Activated naive CD8-positive, alpha-beta T cell treated with anti-CD3 and anti-CD28 coated beads, Interleukin-2, amount 10 ng/mL, durations not matched to agents 7 days and 5 days (primary cell): ENCODE data around the gene CACNG4. TPM values are rescaled to one million over a fixed set of nuclear protein-coding genes. Genes with fewer than 3 reads are reported as not detected.

ENCODE experiments used
- ATAC-seq: fragments of 150-1000 bp; cut with Tn5 transposase; one replicate; pipeline ENCODE4 v1.10.0; 2021; ENCODE audit warnings: low read depth, moderate library complexity
- POLR2A ChIA-PET: fragments of 350-600 bp; sonication (Branson Sonifier 250); formaldehyde crosslinking; loops from one replicate; lab custom pipeline; 2021; ENCODE audit warnings: antibody characterized with exemption; lab: Charles Lee
- DNase-seq: peaks from one replicate; pipeline ENCODE4 v3.0.0; 2021
- H3K27ac Mint-ChIP-seq: one replicate; pipeline ENCODE4 v1.8.0; 2022; ENCODE audit warnings: mild to moderate bottlenecking, mixed read lengths
- H3K27me3 Mint-ChIP-seq: one replicate; pipeline ENCODE4 v1.8.0; 2022; ENCODE audit warnings: mild to moderate bottlenecking, moderate library complexity, mixed read lengths
- H3K36me3 Mint-ChIP-seq: one replicate; pipeline ENCODE4 v1.8.0; 2021; ENCODE audit warnings: mild to moderate bottlenecking, mixed read lengths
- H3K4me1 Mint-ChIP-seq: one replicate; pipeline ENCODE4 v1.8.0; 2021; ENCODE audit warnings: mixed read lengths
- H3K4me3 Mint-ChIP-seq: one replicate; pipeline ENCODE4 v1.8.0; 2022; ENCODE audit warnings: mild to moderate bottlenecking, moderate library complexity, mixed read lengths
- H3K9me3 Mint-ChIP-seq: one replicate; pipeline ENCODE4 v1.8.0; 2021; ENCODE audit warnings: mixed read lengths
- total RNA-seq, 2 experiments: library from RNA; stranded (reverse); gene quantifications; one replicate each; pipeline ENCODE4 v1.2.3, GENCODE V29; 2021

CACNG4 gene
- total RNA-seq, 2 experiments from 2014 or later, result not detected

DNA sequence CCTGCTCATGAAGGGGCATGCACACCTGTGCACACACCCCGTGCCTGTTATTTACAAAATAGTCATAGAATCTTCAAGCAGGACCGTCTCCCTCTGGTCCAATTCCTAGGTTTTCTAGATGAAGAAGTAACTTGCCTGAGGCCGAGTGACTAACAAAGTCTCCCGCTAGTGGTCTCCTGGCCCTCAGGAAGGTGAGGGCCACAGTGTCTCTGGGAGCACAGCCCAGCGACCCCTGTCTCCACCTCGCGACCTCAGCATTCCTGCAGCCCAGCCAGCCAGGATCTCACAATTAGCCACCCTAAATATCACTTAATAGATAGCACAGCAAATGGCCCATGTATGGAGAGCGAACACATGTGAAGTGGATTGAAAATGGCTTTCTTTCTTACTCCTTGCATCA is 49.4 kb downstream of the CACNG4 start:
- ATAC-seq, result no peak
- H3K9me3 Mint-ChIP-seq, result no peaks in the 10 kb centered on the region

DNA sequence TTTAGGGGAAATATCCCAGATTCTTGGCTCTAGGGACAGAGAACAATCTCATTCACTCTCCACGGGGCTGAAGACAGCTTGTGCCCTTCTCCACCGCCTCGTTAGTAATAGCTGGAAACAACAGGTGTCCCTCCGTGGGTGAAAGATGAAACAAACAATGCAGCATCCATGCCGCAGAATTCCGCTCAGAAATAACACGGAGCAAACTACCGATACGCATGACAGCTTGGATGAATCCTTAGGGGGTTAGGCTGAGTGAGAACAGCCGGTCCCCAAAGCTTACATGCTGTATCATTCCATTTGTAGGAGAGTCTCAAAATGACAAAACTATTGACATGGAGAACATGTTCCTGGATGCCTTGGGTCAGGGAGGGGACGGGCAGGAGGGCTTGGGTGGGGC is 50.5 kb downstream of the CACNG4 start:
- peaks cover 3% of the 10 kb centered on the region for H3K27me3 Mint-ChIP-seq
- ATAC-seq (no peak), DNase-seq (no peak)
- H3K4me1 Mint-ChIP-seq, result no peaks in the 10 kb centered on the region
- H3K27ac Mint-ChIP-seq, result no peak overlapping the region
- no peak overlapping the region for H3K4me3 Mint-ChIP-seq
- H3K9me3 Mint-ChIP-seq, result no peaks in the 10 kb centered on the region
- H3K36me3 Mint-ChIP-seq, result no peaks in the 10 kb centered on the region
- POLR2A ChIA-PET, result interaction anchor here (0.7 kb wide), 1 partner anchor 17 kb away, joined by 3 read pairs; no protein-coding TSS in a partner anchor

More for the DNA sequence above, 49.4 kb downstream of the CACNG4 start:
- H3K36me3 Mint-ChIP-seq, result no peaks in the 10 kb centered on the region
- H3K27me3 Mint-ChIP-seq, result peaks cover 3% of the 10 kb centered on the region
- no peak overlapping the region for H3K4me3 Mint-ChIP-seq
- POLR2A ChIA-PET, result no interaction called here
- H3K27ac Mint-ChIP-seq, result no peak overlapping the region
- no peak for DNase-seq
- no peaks in the 10 kb centered on the region for H3K4me1 Mint-ChIP-seq

DNA sequence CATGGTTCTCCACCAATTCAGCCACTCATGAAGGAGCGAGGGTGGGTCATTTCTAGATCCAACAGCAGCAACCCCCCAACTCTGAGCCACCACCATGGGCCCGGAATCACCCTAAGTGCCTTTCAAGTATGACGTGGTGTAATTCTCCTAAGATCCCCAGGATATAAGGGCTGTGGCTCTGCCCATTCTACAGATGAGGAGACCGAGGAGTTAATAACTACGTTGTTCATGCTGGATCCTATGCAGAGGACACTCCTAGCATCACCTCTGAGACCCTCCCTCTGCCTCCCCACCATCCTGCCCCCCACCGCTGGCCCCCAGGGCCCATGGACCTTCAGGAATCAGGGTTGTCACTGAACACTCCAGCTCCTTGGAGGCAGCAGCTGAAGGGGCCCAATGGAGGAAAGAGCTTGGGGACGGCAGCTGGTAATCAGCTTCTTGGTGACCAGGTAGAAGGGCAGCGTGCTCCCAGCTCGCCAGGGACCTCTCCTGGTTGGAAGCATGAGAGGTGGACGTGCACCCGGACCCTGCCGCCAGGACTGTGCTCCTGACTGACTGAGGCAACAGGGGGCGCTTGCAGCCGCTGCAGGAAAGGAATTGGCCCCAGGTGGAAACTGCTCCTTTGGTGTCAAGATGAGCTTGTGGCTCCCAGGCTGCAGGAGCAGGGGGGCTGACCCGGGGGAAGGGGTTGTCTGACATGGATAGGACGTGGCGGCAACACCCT is 51.7 kb downstream of the CACNG4 start:
- peaks cover 2% of the 10 kb centered on the region for H3K27me3 Mint-ChIP-seq
- DNase-seq, result no peak
- H3K27ac Mint-ChIP-seq, result no peak overlapping the region
- POLR2A ChIA-PET, result no interaction called here
- no peaks in the 10 kb centered on the region for H3K9me3 Mint-ChIP-seq
- no peak for ATAC-seq
- H3K4me3 Mint-ChIP-seq, result no peak overlapping the region
- no peaks in the 10 kb centered on the region for H3K4me1 Mint-ChIP-seq
- H3K36me3 Mint-ChIP-seq, result no peaks in the 10 kb centered on the region

DNA sequence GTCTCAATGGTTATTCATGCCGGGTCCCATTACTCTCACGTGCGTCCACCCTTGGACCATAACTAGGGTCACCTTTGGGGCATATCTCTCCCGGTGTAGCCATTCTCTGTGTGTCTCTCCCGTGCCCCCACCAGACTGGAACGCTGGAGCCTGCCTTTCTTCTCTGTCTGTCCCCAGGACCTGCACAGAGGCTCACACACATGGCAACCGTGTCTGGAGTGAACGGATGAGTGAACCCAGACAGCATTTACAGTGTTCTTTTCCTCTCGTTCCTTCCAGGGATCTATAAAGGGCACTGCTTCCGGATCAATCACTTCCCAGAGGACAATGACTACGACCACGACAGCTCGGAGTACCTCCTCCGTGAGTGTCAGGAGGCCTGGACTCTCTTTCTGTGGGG is 53.4 kb downstream of the CACNG4 start:
- POLR2A ChIA-PET, result no interaction called here
- Mint-ChIP-seq H3K36me3 (no peaks in the 10 kb centered on the region), H3K27me3 (peaks cover 2% of the 10 kb centered on the region), H3K27ac (no peak overlapping the region), H3K4me1 (no peaks in the 10 kb centered on the region), H3K9me3 (no peaks in the 10 kb centered on the region), H3K4me3 (no peak overlapping the region)
- ATAC-seq (no peak), DNase-seq (no peak)

DNA sequence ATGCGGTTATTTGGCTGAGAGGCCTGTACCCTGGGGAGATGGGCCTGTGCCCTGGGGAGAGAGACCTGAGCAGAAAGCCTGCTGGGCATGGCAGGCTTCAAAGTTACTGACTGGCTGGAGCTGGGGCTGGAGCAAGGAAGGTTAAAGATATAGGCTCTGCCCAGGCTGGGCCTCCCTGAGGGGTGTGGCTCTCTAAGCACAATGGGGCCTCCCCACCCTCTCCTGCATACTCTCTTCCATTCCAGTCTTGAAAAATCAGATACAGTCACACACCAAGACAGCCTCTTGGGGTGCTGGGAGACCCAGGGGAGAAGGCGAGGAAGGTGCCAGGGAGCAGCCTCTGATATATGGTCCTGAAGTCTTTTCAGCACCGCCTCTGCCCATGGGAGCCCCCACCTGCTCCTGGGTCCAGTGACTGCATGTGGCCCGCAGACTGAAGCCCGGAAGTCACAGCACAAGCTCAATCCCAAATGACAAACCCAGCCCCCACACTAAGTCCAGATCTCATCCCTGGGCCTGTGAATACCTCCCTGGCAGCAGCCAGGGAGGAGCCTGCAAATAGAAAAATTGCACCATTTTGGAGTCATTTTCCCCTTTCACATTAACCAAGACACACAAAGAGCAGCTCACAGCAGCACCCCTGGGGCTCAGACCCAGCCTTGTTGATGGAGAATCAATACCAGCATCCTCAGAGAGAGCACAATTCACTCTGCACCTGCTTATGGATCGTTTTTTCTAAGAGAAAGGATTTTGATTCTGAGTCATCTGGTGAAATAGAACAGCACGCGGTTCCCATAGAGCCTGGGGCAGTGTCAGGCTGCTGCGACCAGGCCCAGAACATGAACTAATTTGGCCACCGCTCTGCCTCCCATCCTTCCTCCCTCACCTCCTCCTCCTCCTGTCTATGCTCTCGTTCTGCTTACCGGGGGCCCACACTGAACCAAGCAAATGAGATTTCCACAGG is 54.2 kb downstream of the CACNG4 start:
- Mint-ChIP-seq H3K27me3 (peaks cover 2% of the 10 kb centered on the region), H3K4me1 (no peaks in the 10 kb centered on the region), H3K9me3 (no peaks in the 10 kb centered on the region), H3K4me3 (no peak overlapping the region), H3K36me3 (no peaks in the 10 kb centered on the region), H3K27ac (no peak overlapping the region)
- DNase-seq (no peak), ATAC-seq (no peak)
- POLR2A ChIA-PET, result no interaction called here

DNA sequence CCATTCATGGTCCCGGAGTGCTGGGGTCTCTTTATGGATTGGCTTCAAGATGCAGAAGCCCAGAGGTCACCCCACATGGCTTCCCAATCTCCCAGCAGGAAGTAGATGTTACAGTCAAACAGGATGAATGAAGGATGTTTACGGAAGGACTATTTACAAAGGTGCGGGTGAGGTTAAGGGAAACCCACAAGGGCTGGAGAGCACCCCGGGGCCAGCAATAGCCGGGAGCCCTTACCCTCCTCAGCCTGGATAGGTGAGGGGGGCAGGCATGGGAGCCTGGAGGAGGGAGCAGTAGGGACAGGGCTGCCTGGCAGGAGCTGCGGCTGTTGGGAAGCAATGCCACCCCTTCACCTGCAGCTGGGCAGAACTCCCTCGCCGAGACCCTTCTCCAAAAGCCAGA is 55.3 kb downstream of the CACNG4 start:
- H3K27me3 Mint-ChIP-seq, result peaks cover 2% of the 10 kb centered on the region
- DNase-seq (no peak), ATAC-seq (no peak)
- no peaks in the 10 kb centered on the region for H3K36me3 Mint-ChIP-seq
- H3K4me1 Mint-ChIP-seq, result no peaks in the 10 kb centered on the region
- no peak overlapping the region for H3K27ac Mint-ChIP-seq
- POLR2A ChIA-PET, result no interaction called here
- no peaks in the 10 kb centered on the region for H3K9me3 Mint-ChIP-seq
- H3K4me3 Mint-ChIP-seq, result no peak overlapping the region

DNA sequence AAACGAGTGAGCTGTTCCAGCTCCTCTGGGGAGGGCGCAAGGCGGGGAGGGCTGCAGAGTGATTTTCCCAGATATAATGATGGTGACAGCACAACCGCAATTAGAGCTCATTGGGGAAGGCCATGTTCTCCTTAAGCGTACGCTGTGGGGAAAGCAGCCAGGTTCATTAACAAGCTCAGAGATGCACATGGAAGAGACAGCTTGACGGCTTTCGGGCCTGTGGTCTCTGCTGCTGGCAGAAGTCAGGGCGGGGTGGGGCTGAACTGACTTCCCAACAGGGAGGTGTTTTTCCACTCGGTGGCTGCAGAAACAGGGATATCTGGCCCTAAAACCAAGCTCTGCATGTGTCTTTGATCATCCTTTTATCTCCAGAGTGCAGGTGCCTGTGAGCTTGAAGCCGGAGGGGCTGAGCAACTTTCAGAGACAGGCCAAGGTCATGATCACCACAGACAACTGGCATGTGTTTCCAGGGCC is 55.8 kb downstream of the CACNG4 start:
- no peak overlapping the region for H3K27ac Mint-ChIP-seq
- POLR2A ChIA-PET, result no interaction called here
- H3K36me3 Mint-ChIP-seq, result no peaks in the 10 kb centered on the region
- H3K4me3 Mint-ChIP-seq, result no peak overlapping the region
- H3K27me3 Mint-ChIP-seq, result no peaks in the 10 kb centered on the region
- DNase-seq (no peak), ATAC-seq (no peak)
- H3K4me1 Mint-ChIP-seq, result no peaks in the 10 kb centered on the region
- no peaks in the 10 kb centered on the region for H3K9me3 Mint-ChIP-seq

DNA sequence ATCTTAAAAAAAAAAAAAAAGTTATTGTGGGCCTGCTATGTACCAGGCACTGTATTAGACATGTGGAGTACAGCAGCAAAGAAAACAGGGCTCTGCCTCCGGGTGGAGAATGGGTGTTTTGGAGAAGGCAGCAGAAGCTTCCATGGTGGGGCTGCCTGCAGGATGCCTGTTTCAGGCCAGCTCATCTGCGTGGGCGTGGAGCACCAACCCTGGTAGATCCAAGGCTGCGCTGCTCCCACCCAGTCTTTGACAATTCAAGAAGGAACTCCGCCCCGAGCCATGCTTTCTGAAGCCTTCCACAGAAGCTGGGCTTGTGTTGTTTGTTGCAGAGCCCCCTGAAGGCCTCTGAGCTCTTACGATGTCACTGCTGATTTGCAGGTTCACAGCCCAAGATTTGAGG is 56.7 kb downstream of the CACNG4 start:
- POLR2A ChIA-PET, result no interaction called here
- DNase-seq (no peak), ATAC-seq (no peak)
- H3K27me3 Mint-ChIP-seq, result no peaks in the 10 kb centered on the region
- H3K4me1 Mint-ChIP-seq, result no peaks in the 10 kb centered on the region
- no peaks in the 10 kb centered on the region for H3K9me3 Mint-ChIP-seq
- H3K36me3 Mint-ChIP-seq, result no peaks in the 10 kb centered on the region
- H3K4me3 Mint-ChIP-seq, result no peak overlapping the region
- H3K27ac Mint-ChIP-seq, result no peak overlapping the region

DNA sequence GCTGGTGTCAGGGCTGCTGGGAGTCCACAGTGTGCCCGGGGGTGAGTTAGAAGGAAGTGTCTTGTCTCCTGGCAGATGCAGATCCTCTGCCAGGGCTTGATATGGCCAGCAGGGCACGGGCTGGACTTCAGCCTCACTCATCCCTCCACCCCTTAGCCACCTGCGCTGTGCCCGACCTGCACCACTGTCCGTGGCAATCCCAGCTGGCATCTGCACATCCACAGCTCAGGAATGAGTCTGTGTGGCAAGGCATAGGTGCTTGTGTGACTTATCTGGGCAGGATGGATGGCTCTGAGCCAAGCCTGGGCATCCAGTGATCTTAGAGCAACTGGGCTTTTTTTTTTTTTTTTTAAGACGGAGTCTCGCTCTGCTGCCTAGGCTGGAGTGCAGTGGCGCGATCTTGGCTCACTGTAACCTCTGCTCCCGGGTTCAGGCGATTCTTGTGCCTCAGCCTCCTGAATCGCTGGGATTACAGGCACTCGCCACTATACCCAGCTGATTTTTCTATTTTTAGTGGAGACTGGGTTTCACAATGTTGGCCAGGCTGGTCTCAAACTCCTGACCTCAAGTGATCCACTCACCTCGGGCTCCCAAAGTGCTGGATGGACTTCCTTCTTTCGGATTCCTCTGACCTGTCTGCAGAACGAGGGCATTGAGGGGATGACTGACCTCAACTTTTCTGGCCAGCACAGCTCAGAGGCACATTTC is 57.4 kb downstream of the CACNG4 start:
- no peak overlapping the region for H3K4me3 Mint-ChIP-seq
- POLR2A ChIA-PET, result no interaction called here
- no peaks in the 10 kb centered on the region for H3K27me3 Mint-ChIP-seq
- H3K9me3 Mint-ChIP-seq, result no peaks in the 10 kb centered on the region
- ATAC-seq (no peak), DNase-seq (no peak)
- no peaks in the 10 kb centered on the region for H3K4me1 Mint-ChIP-seq
- H3K36me3 Mint-ChIP-seq, result no peaks in the 10 kb centered on the region
- H3K27ac Mint-ChIP-seq, result no peak overlapping the region

DNA sequence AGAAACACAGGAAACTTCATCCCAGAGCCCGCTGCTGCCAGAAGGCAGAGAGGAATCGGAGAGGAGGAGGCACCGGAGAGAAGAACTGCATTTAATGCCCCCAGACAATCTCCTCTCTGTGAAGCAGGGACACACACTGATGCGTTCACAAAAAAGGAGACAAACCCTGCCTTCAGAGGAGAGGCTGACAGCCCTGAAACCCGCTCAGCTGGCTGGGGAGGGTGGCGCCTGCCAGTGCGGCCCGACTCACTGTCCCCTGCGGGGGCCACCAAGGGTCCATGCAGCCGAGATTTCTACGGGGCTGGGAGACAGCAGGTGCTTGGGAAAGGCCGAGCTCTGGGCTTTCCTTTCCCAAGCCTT is 57.9 kb downstream of the CACNG4 start:
- no peaks in the 10 kb centered on the region for H3K36me3 Mint-ChIP-seq
- no peaks in the 10 kb centered on the region for H3K27me3 Mint-ChIP-seq
- no peak overlapping the region for H3K4me3 Mint-ChIP-seq
- H3K4me1 Mint-ChIP-seq, result no peaks in the 10 kb centered on the region
- ATAC-seq (no peak), DNase-seq (no peak)
- POLR2A ChIA-PET, result no interaction called here
- H3K27ac Mint-ChIP-seq, result no peak overlapping the region
- no peaks in the 10 kb centered on the region for H3K9me3 Mint-ChIP-seq

DNA sequence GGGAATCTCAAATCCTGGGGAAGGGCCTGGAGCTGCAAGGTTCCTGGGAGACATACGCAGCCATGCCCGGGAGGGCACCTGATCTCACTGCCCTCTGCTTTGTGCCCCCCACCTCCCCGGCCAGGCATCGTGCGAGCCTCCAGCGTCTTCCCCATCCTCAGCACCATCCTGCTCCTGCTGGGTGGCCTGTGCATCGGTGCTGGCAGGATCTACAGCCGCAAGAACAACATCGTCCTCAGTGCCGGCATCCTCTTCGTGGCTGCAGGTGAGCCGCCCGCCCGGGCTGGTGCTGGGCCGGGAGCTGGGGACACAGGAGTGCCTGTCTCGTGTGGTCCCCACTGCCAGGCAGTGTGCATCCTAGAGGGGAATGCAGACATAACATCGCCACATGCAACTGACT is 60.2 kb downstream of the CACNG4 start:
- Mint-ChIP-seq H3K4me3 (no peak overlapping the region), H3K4me1 (no peaks in the 10 kb centered on the region), H3K27me3 (no peaks in the 10 kb centered on the region), H3K9me3 (no peaks in the 10 kb centered on the region), H3K27ac (no peak overlapping the region), H3K36me3 (no peaks in the 10 kb centered on the region)
- POLR2A ChIA-PET, result no interaction called here
- DNase-seq, result no peak
- no peak for ATAC-seq

DNA sequence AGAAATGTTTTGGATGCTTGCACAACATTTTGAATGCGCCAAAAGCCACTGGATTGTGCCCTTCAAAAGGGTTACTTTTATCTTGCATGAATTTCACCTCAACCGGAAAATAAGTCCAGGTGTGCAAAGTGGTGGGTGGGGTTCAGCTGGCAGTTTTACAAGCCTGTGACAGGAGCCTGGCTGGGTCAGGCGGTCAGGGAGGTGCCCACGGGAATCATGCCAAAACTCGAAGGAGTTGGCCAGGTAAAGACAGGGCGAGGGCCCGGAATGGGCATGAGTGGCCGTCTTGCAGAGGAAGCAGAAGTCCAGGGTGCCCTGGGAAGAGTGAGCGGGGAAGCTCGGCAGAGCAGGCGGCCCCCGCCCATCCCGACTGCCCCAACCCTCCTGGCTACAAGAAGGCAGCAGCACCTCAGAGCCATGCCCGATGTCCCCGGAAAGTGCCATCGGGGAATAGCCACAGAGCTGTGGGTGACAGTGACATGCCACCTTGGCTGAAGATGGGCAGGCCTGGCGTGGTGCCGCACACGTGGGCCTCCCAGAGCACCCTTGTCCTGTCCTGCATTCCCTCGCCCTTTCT is 60.8 kb downstream of the CACNG4 start:
- H3K27me3 Mint-ChIP-seq, result no peaks in the 10 kb centered on the region
- POLR2A ChIA-PET, result no interaction called here
- no peaks in the 10 kb centered on the region for H3K4me1 Mint-ChIP-seq
- H3K27ac Mint-ChIP-seq, result no peak overlapping the region
- H3K9me3 Mint-ChIP-seq, result no peaks in the 10 kb centered on the region
- ATAC-seq (no peak), DNase-seq (no peak)
- no peak overlapping the region for H3K4me3 Mint-ChIP-seq
- H3K36me3 Mint-ChIP-seq, result no peaks in the 10 kb centered on the region

DNA sequence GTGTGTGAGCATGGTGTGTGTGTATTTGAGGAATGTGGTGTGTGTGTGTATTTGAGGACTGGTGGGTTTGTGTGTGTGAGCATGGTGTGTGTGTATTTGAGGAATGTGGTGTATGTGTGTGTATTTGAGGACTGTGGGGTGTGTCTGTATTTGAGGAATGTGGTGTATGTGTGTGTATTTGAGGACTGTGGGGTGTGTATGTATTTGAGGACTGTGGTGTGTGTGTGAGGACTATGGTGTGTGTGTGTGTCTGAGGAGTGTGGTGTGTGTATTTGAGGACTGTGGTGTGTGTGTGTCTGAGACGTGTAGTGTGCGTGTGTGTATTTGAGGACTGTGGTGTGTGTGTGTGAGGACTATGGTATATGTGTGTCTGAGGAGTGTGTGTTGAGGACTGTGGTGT is 61.8 kb downstream of the CACNG4 start:
- Mint-ChIP-seq H3K9me3 (no peaks in the 10 kb centered on the region), H3K36me3 (no peaks in the 10 kb centered on the region), H3K27ac (no peak overlapping the region), H3K4me1 (no peaks in the 10 kb centered on the region), H3K4me3 (no peak overlapping the region), H3K27me3 (no peaks in the 10 kb centered on the region)
- DNase-seq, result no peak
- ATAC-seq, result no peak
- POLR2A ChIA-PET, result no interaction called here
